GF-D8 (cell line): ENCODE results near the gene CEACAM16.
A peak's percentile ranks its signal among the peaks of the same experiment; 100 is the strongest.

Source experiments
- DNase-seq: peaks from one replicate; lab custom pipeline; 2025; lab: John Stamatoyannopoulos, UW

Gene CEACAM16

GRCh38 chr19:44725251-44725650 is 26.3 kb downstream of the CEACAM16 start:
- DNase-seq = no peak

- no peak for DNase-seq
Measured at GRCh38 chr19:44725684-44726083, 26.7 kb downstream of the CEACAM16 start.

- DNase-seq = no peak
Measured at GRCh38 chr19:44726465-44726864, 27.5 kb downstream of the CEACAM16 start.

GRCh38 chr19:44728178-44728577 is 29.2 kb downstream of the CEACAM16 start:
- no peak for DNase-seq

- no peak for DNase-seq
Measured at GRCh38 chr19:44729516-44730033, 30.6 kb downstream of the CEACAM16 start.

- no peak for DNase-seq
Measured at GRCh38 chr19:44731081-44731480, 32.1 kb downstream of the CEACAM16 start.

- no peak for DNase-seq
Measured at GRCh38 chr19:44731622-44732021, 32.7 kb downstream of the CEACAM16 start.

- no peak for DNase-seq
Measured at GRCh38 chr19:44732235-44733014, 33.5 kb downstream of the CEACAM16 start.

- no peak for DNase-seq
Measured at GRCh38 chr19:44734357-44734756, 35.4 kb downstream of the CEACAM16 start.

- DNase-seq = no peak
Measured at GRCh38 chr19:44735011-44735410, 36.1 kb downstream of the CEACAM16 start.

- DNase-seq = no peak
Measured at GRCh38 chr19:44737238-44738071, 38.5 kb downstream of the CEACAM16 start.

GRCh38 chr19:44738136-44738535 is 39.2 kb downstream of the CEACAM16 start:
- DNase-seq = no peak

GRCh38 chr19:44738603-44739558 is 39.9 kb downstream of the CEACAM16 start:
- no peak for DNase-seq

GRCh38 chr19:44740351-44740824 is 41.4 kb downstream of the CEACAM16 start:
- no peak for DNase-seq

- peak; percentile 39 for DNase-seq
Measured at GRCh38 chr19:44741258-44741731, 42.3 kb downstream of the CEACAM16 start.

- DNase-seq = peak; percentile 92
Measured at GRCh38 chr19:44741841-44742329, 42.9 kb downstream of the CEACAM16 start.

GRCh38 chr19:44742330-44743061 is 43.5 kb downstream of the CEACAM16 start:
- DNase-seq = no peak

- DNase-seq = no peak
Measured at GRCh38 chr19:44744871-44745332, 46.0 kb downstream of the CEACAM16 start.

- DNase-seq = no peak
Measured at GRCh38 chr19:44745341-44745831, 46.4 kb downstream of the CEACAM16 start.

- DNase-seq = no peak
Measured at GRCh38 chr19:44745887-44746600, 47.1 kb downstream of the CEACAM16 start.
